Measurements from ENCODE around the gene TRIM33. TPM values are rescaled to one million over a fixed set of nuclear protein-coding genes. Genes with fewer than 3 reads are reported as not detected.
A peak's percentile ranks its signal among the peaks of the same experiment; 100 is the strongest.
"Not testable (repeated sequence)": the region's sequence is repeated elsewhere in the genome, so short reads cannot be mapped to it uniquely, and the experiment has no call there.

TRIM33 gene
- total RNA-seq, 1 experiment from 2014 or later = 7.9 TPM

DNA sequence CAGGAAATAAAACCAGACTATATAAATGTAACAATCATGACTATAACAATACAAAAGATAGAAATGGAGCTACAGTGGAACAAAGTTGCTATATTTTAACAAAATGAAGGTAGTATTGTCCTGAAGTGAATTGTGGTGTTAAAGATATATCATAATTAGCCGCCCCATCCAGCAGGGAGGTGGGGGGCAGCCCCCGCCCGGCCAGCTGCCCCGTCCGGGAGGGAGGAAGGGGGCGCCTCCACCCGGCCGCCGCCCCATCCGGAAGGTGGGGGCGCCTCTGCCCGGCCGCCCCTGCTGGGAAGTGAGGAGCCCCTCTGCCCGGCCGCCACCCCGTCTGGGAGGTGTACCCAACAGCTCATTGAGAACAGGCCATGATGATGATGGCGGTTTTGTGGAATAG, 31.4 kb downstream of the TRIM33 start:
- DNase-seq (ENCODE audit: low read depth); in situ Hi-C loops (cut with HindIII; ENCODE audit: low pct_unique_long_range_greater_than_20kb, low sequenced_read_pairs): not testable (repeated sequence)

- no peak for DNase-seq (ENCODE audit: low read depth)
- in situ Hi-C loops (cut with HindIII; ENCODE audit: low pct_unique_long_range_greater_than_20kb, low sequenced_read_pairs) = no loop called here
Observed at GRCh38 chr1:114479134-114479533, 31.9 kb downstream of the TRIM33 start.

GRCh38 chr1:114473796-114474195, 37.2 kb downstream of the TRIM33 start:
- in situ Hi-C loops (cut with HindIII; ENCODE audit: low pct_unique_long_range_greater_than_20kb, low sequenced_read_pairs) = no loop called here
- no peak for DNase-seq (ENCODE audit: low read depth)

GRCh38 chr1:114472408-114472807, 38.6 kb downstream of the TRIM33 start:
- no peak for DNase-seq (ENCODE audit: low read depth)
- in situ Hi-C loops (cut with HindIII; ENCODE audit: low pct_unique_long_range_greater_than_20kb, low sequenced_read_pairs) = no loop called here

- in situ Hi-C loops (cut with HindIII; ENCODE audit: low pct_unique_long_range_greater_than_20kb, low sequenced_read_pairs) = no loop called here
Observed at GRCh38 chr1:114470681-114471080, 40.3 kb downstream of the TRIM33 start.

GRCh38 chr1:114468710-114469468, 42.1 kb downstream of the TRIM33 start:
- in situ Hi-C loops (cut with HindIII; ENCODE audit: low pct_unique_long_range_greater_than_20kb, low sequenced_read_pairs) = no loop called here
- peak; percentile 49 for DNase-seq (ENCODE audit: low read depth)

More at GRCh38 chr1:114470681-114471080, 40.3 kb downstream of the TRIM33 start:
- no peak for DNase-seq (ENCODE audit: low read depth)

DNA sequence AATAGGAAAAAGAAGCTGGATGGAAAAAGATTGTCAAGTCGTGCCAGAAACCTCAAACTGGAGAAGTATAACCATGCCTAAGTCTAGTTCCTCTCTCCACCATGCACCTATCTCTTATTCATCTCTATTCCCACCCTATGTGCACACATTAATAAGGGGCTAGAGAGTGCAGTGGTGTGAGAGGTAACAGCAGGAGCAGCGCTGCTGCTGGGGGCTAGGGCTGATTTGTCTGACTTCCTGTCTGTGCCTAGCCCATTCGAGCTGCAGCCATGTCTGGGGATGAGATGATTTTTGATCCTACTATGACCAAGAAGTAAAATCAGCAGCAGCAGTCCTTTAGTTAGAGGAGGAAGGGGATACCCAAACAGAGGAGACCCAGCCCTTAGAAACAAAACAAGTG, 43.0 kb downstream of the TRIM33 start:
- in situ Hi-C loops (cut with HindIII; ENCODE audit: low pct_unique_long_range_greater_than_20kb, low sequenced_read_pairs) = no loop called here
- no peak for DNase-seq (ENCODE audit: low read depth)

DNA sequence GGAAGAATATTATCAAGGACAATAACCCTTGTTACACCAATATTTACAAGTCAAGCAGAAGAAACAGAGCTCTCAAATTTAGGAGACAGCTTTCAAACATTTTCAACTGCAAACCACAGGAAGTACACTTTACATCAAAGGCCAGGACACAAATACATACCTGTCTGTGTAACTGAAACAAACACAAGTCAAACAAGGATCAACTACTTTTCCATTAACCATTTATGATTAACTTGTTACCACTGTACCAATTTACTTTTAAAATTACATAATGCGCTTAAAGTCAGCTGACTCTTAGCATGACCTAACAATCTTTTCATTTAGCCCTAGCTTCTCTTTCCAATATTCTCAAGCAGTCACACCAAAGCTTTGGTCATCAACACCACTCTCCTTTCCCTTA, 43.5 kb downstream of the TRIM33 start:
- no peak for DNase-seq (ENCODE audit: low read depth)
- in situ Hi-C loops (cut with HindIII; ENCODE audit: low pct_unique_long_range_greater_than_20kb, low sequenced_read_pairs) = no loop called here

- DNase-seq (ENCODE audit: low read depth) = no peak
- in situ Hi-C loops (cut with HindIII; ENCODE audit: low pct_unique_long_range_greater_than_20kb, low sequenced_read_pairs) = no loop called here
Observed at GRCh38 chr1:114466334-114467014, 44.5 kb downstream of the TRIM33 start.

DNA sequence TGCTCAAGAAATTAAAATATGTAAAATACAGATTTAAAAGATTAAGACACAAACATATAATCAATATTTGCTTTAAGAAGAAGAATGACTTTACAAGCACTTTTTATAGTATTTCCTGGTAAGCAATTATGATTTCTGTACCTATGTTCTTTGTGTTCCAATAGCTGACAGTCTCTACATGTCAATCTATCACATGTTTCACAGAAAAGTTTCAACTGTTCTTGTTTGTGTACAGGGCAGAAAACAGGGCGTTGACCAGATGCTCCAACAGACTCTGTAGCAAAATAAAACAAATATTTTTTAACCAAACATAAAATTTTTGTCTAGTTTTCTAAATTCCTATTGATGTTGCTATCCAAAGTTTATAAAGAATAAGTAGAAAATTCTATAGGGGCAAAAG, 48.0 kb downstream of the TRIM33 start:
- in situ Hi-C loops (cut with HindIII; ENCODE audit: low pct_unique_long_range_greater_than_20kb, low sequenced_read_pairs) = no loop called here
- DNase-seq (ENCODE audit: low read depth) = no peak

- DNase-seq (ENCODE audit: low read depth) = no peak
- in situ Hi-C loops (cut with HindIII; ENCODE audit: low pct_unique_long_range_greater_than_20kb, low sequenced_read_pairs) = no loop called here
Observed at GRCh38 chr1:114462341-114462740, 48.7 kb downstream of the TRIM33 start.

GRCh38 chr1:114458237-114458777, 52.7 kb downstream of the TRIM33 start:
- peak; percentile 19 for DNase-seq (ENCODE audit: low read depth)
- in situ Hi-C loops (cut with HindIII; ENCODE audit: low pct_unique_long_range_greater_than_20kb, low sequenced_read_pairs) = no loop called here

GRCh38 chr1:114457675-114458236, 53.2 kb downstream of the TRIM33 start:
- DNase-seq (ENCODE audit: low read depth) = no peak
- in situ Hi-C loops (cut with HindIII; ENCODE audit: low pct_unique_long_range_greater_than_20kb, low sequenced_read_pairs) = no loop called here

GRCh38 chr1:114456586-114456985, 54.4 kb downstream of the TRIM33 start:
- in situ Hi-C loops (cut with HindIII; ENCODE audit: low pct_unique_long_range_greater_than_20kb, low sequenced_read_pairs) = no loop called here

DNA sequence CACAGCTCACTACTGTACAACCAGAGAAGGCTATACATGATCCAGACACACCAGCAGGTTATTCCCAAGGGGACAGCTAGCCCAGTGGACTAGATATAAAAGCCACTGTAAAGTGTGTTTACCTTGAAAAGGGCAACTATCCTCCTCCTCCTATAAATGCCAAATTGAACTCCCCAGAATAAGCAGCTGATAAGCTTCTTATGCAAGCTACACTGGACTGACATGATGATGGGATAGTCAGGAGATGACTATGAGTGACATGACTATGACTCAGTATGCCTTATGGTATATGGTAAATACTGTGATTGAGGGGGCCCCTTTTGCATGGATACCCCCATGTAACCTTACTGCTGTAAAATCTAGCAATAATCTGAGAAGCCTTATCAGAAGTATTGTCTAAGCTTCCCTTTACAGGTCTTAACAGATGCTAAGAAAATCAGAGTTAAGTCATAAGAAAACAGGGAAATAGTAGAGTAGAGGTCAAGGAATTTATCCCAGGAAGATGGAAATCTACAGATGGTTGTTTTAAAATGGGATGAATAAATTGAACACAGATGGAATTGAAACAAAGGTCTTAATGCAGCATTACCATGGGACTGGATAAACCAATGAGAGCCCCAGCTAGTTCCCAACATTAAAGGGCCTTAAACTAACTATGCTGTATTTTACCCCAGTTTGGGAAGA, 55.8 kb downstream of the TRIM33 start:
- in situ Hi-C loops (cut with HindIII; ENCODE audit: low pct_unique_long_range_greater_than_20kb, low sequenced_read_pairs) = no loop called here

More at GRCh38 chr1:114456586-114456985, 54.4 kb downstream of the TRIM33 start:
- no peak for DNase-seq (ENCODE audit: low read depth)

DNA sequence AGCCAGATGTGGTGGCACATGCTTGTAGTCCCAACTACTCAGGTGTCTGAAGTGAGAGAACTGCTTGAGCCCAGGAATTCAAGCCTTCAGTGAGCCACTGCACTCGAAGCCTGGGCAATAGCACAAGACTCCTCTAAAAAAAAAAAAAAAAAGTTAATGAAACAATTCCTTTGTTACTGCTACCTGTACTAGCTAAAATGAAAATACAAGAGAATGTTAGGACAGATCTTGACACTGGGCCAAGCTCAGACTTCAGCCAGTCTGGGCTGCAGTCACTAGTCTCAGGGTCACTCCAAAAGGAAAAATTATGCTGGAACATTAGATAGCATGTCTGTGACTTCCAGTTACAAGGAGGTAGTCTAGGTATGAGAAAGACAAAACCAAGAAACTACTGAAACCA, 56.5 kb downstream of the TRIM33 start:
- DNase-seq (ENCODE audit: low read depth) = no peak
- in situ Hi-C loops (cut with HindIII; ENCODE audit: low pct_unique_long_range_greater_than_20kb, low sequenced_read_pairs) = no loop called here

More for the DNA sequence above, 55.8 kb downstream of the TRIM33 start:
- no peak for DNase-seq (ENCODE audit: low read depth)

GRCh38 chr1:114453361-114453784, 57.6 kb downstream of the TRIM33 start:
- DNase-seq (ENCODE audit: low read depth) = no peak
- in situ Hi-C loops (cut with HindIII; ENCODE audit: low pct_unique_long_range_greater_than_20kb, low sequenced_read_pairs) = no loop called here

GRCh38 chr1:114448370-114449036, 62.5 kb downstream of the TRIM33 start:
- no peak for DNase-seq (ENCODE audit: low read depth)
- in situ Hi-C loops (cut with HindIII; ENCODE audit: low pct_unique_long_range_greater_than_20kb, low sequenced_read_pairs) = no loop called here
